NCI-H1417 treated with DMSO at 0.1 percent for 48 hours (cell line): ENCODE results near the gene PLEKHM3.
"Not testable (repeated sequence)": the region's sequence is repeated elsewhere in the genome, so short reads cannot be mapped to it uniquely, and the experiment has no call there.

Source experiments
- DNase-seq: peaks from one replicate; lab custom pipeline; 2025; lab: John Stamatoyannopoulos, UW

PLEKHM3 gene

GRCh38 chr2:207950761-207951114 lies 74.6 kb downstream of the PLEKHM3 start:
- no peak for DNase-seq

- DNase-seq, result no peak
Measured at GRCh38 chr2:207950063-207950760, 75.1 kb downstream of the PLEKHM3 start.

- DNase-seq, result not testable (repeated sequence)
Measured at GRCh38 chr2:207949245-207949644, 76.1 kb downstream of the PLEKHM3 start.

GRCh38 chr2:207944979-207945600 lies 80.2 kb downstream of the PLEKHM3 start:
- DNase-seq, result no peak

GRCh38 chr2:207944334-207944733 lies 81.0 kb downstream of the PLEKHM3 start:
- no peak for DNase-seq

- no peak for DNase-seq
Measured at GRCh38 chr2:207939342-207940108, 85.8 kb downstream of the PLEKHM3 start.

GRCh38 chr2:207938886-207939285 lies 86.4 kb downstream of the PLEKHM3 start:
- DNase-seq, result no peak

- DNase-seq, result no peak
Measured at GRCh38 chr2:207938415-207938814, 86.9 kb downstream of the PLEKHM3 start.

- no peak for DNase-seq
Measured at GRCh38 chr2:207937823-207938222, 87.5 kb downstream of the PLEKHM3 start.

GRCh38 chr2:207937253-207937652 lies 88.1 kb downstream of the PLEKHM3 start:
- DNase-seq, result no peak

GRCh38 chr2:207936380-207936779 lies 88.9 kb downstream of the PLEKHM3 start:
- DNase-seq, result no peak

GRCh38 chr2:207935991-207936370 lies 89.3 kb downstream of the PLEKHM3 start:
- no peak for DNase-seq

GRCh38 chr2:207935121-207935990 lies 90.0 kb downstream of the PLEKHM3 start:
- DNase-seq, result no peak

- DNase-seq, result no peak
Measured at GRCh38 chr2:207934720-207935119, 90.6 kb downstream of the PLEKHM3 start.

GRCh38 chr2:207933396-207934065 lies 91.8 kb downstream of the PLEKHM3 start:
- DNase-seq, result no peak

- no peak for DNase-seq
Measured at GRCh38 chr2:207932106-207932505, 93.2 kb downstream of the PLEKHM3 start.

GRCh38 chr2:207930747-207931146 lies 94.6 kb downstream of the PLEKHM3 start:
- DNase-seq, result peak; percentile 82

- no peak for DNase-seq
Measured at GRCh38 chr2:207929923-207930322, 95.4 kb downstream of the PLEKHM3 start.

GRCh38 chr2:207928079-207928478 lies 97.2 kb downstream of the PLEKHM3 start:
- no peak for DNase-seq

- DNase-seq, result no peak
Measured at GRCh38 chr2:207926989-207927300, 98.4 kb downstream of the PLEKHM3 start.

- DNase-seq, result no peak
Measured at GRCh38 chr2:207926133-207926988, 99.0 kb downstream of the PLEKHM3 start.
